Measurements from ENCODE around the gene FNDC3B. TPM values are rescaled to one million over a fixed set of nuclear protein-coding genes. Genes with fewer than 3 reads are reported as not detected.

Gene FNDC3B
- total RNA-seq, 2 donors from 2014 or later: 80.6 to 107 TPM

GRCh38 chr3:172066880-172067796 lies 27.8 kb downstream of the FNDC3B start:
- no peaks in the 10 kb centered on the region for H3K9me3 Mint-ChIP-seq
- Histone ChIP-seq H3K9ac (ENCODE audit: extremely low read depth, low read length, poor library complexity, severe bottlenecking) (no peak overlapping the region), H3K4me3 (ENCODE audit: low read length) (no peak overlapping the region), H3K36me3 (ENCODE audit: control insufficient read depth, insufficient read depth, low read length) (peaks cover 41% of the 10 kb centered on the region), H3K27ac (ENCODE audit: low read depth, low read length) (no peak overlapping the region), H3K4me1 (ENCODE audit: control insufficient read depth, insufficient read depth, low read length) (peaks cover 27% of the 10 kb centered on the region), H3K9me3 (ENCODE audit: control insufficient read depth, low read length) (peaks cover 10% of the 10 kb centered on the region), H3K27me3 (ENCODE audit: control insufficient read depth, insufficient read depth, low read length, poor library complexity, severe bottlenecking) (no peaks in the 10 kb centered on the region)
- no peaks in the 10 kb centered on the region for H3K27me3 Mint-ChIP-seq (ENCODE audit: insufficient read depth)
- no peak for TF ChIP-seq CTCF (conservative IDR thresholded peaks at IDR 0.05)
- H3K36me3 Mint-ChIP-seq (ENCODE audit: low read depth): peaks cover 28% of the 10 kb centered on the region
- H3K4me1 Mint-ChIP-seq: peaks cover 59% of the 10 kb centered on the region
- WGBS, 2 experiments (ENCODE audit: insufficient coverage in 1 of 2, insufficient read length in 1 of 2): 86 to 100% methylated on average over 3 to 7 of the region's 7 CpGs
- no peak overlapping the region for H3K4me3 Mint-ChIP-seq
- no peak overlapping the region for H3K27ac Mint-ChIP-seq
- no peak for DNase-seq

GRCh38 chr3:172067837-172068440 lies 28.6 kb downstream of the FNDC3B start:
- TF ChIP-seq CTCF (conservative IDR thresholded peaks at IDR 0.05): no peak
- H3K27me3 ChIP-seq (ENCODE audit: control insufficient read depth, insufficient read depth, low read length, poor library complexity, severe bottlenecking): no peaks in the 10 kb centered on the region
- H3K4me3 ChIP-seq (ENCODE audit: low read length): no peak overlapping the region
- Mint-ChIP-seq H3K4me1 (peaks cover 63% of the 10 kb centered on the region), H3K27me3 (ENCODE audit: insufficient read depth) (no peaks in the 10 kb centered on the region), H3K36me3 (ENCODE audit: low read depth) (peaks cover 25% of the 10 kb centered on the region), H3K27ac (peak overlapping the region; percentile 56), H3K4me3 (no peak overlapping the region), H3K9me3 (no peaks in the 10 kb centered on the region)
- no peak overlapping the region for H3K27ac ChIP-seq (ENCODE audit: low read depth, low read length)
- peaks cover 10% of the 10 kb centered on the region for H3K9me3 ChIP-seq (ENCODE audit: control insufficient read depth, low read length)
- no peak overlapping the region for H3K9ac ChIP-seq (ENCODE audit: extremely low read depth, low read length, poor library complexity, severe bottlenecking)
- peaks cover 47% of the 10 kb centered on the region for H3K36me3 ChIP-seq (ENCODE audit: control insufficient read depth, insufficient read depth, low read length)
- no peak for DNase-seq
- 73 to 78% methylated on average over 5 to 6 of the region's 6 CpGs for WGBS, 2 experiments (ENCODE audit: insufficient coverage in 1 of 2, insufficient read length in 1 of 2)
- peaks cover 30% of the 10 kb centered on the region for H3K4me1 ChIP-seq (ENCODE audit: control insufficient read depth, insufficient read depth, low read length)

- Histone ChIP-seq H3K27ac (ENCODE audit: low read depth, low read length) (no peak overlapping the region), H3K9ac (ENCODE audit: extremely low read depth, low read length, poor library complexity, severe bottlenecking) (no peak overlapping the region), H3K4me1 (ENCODE audit: control insufficient read depth, insufficient read depth, low read length) (peaks cover 30% of the 10 kb centered on the region), H3K9me3 (ENCODE audit: control insufficient read depth, low read length) (peaks cover 5% of the 10 kb centered on the region), H3K36me3 (ENCODE audit: control insufficient read depth, insufficient read depth, low read length) (peaks cover 47% of the 10 kb centered on the region), H3K27me3 (ENCODE audit: control insufficient read depth, insufficient read depth, low read length, poor library complexity, severe bottlenecking) (no peaks in the 10 kb centered on the region), H3K4me3 (ENCODE audit: low read length) (no peak overlapping the region)
- Mint-ChIP-seq H3K9me3 (no peaks in the 10 kb centered on the region), H3K4me3 (no peak overlapping the region), H3K4me1 (peaks cover 66% of the 10 kb centered on the region), H3K27ac (no peak overlapping the region), H3K27me3 (ENCODE audit: insufficient read depth) (no peaks in the 10 kb centered on the region), H3K36me3 (ENCODE audit: low read depth) (peaks cover 19% of the 10 kb centered on the region)
- DNase-seq: no peak
- TF ChIP-seq CTCF (conservative IDR thresholded peaks at IDR 0.05): no peak
- WGBS, 2 experiments (ENCODE audit: insufficient coverage in 1 of 2, insufficient read length in 1 of 2): 91% methylated on average over 4 of the region's 4 CpGs; no CpG with 5 or more reads in 1 of the 2 experiments
These were observed 29.6 kb downstream of the FNDC3B start for GRCh38 chr3:172068977-172069376.

Data from endodermal cell (in vitro differentiated cells).